Measurements from ENCODE around the gene PPM1D.
A peak's percentile ranks its signal among the peaks of the same experiment; 100 is the strongest.

Gene PPM1D

GRCh38 chr17:60678118-60678444 is 78.1 kb downstream of the PPM1D start:
- Histone ChIP-seq H3K9me3 (ENCODE audit: insufficient read depth, low read depth, low read length) (no peaks in the 10 kb centered on the region), H3K4me2 (ENCODE audit: low read depth, low read length, poor library complexity, severe bottlenecking) (peak overlapping the region; percentile 81)
- no peak for TF ChIP-seq CTCF (conservative IDR thresholded peaks at IDR 0.05; ENCODE audit: low read length)
- TF ChIP-seq EZH2phosphoT487 (IDR thresholded peaks at IDR 0.05; ENCODE audit: borderline replicate concordance): no peak

GRCh38 chr17:60679287-60679686 is 79.3 kb downstream of the PPM1D start:
- Histone ChIP-seq H4K20me1 (ENCODE audit: insufficient read depth, low read length, poor library complexity, severe bottlenecking) (no peaks in the 10 kb centered on the region), H3F3A (ENCODE audit: low read depth) (no peaks in the 10 kb centered on the region), H3K4me1 (ENCODE audit: insufficient read depth, low read length, poor library complexity, severe bottlenecking) (peaks cover 14% of the 10 kb centered on the region), H3K9ac (ENCODE audit: low read depth, low read length, poor library complexity, severe bottlenecking) (no peak overlapping the region), H2AFZ (ENCODE audit: low read length) (no peak overlapping the region), H3K4me3 (ENCODE audit: low read length, poor library complexity, severe bottlenecking) (no peak overlapping the region), H3K27me3 (ENCODE audit: insufficient read depth, low read length, poor library complexity, severe bottlenecking) (no peaks in the 10 kb centered on the region), H3K9me2 (replicated peaks; ENCODE audit: low read depth, low read length) (no peaks in the 10 kb centered on the region), H3K4me2 (ENCODE audit: low read depth, low read length, poor library complexity, severe bottlenecking) (no peak overlapping the region), H3K36me3 (ENCODE audit: insufficient read depth, low read length) (no peaks in the 10 kb centered on the region), H3K9me3 (ENCODE audit: insufficient read depth, low read depth, low read length) (no peaks in the 10 kb centered on the region), H3K79me2 (ENCODE audit: insufficient read depth, low read length) (no peaks in the 10 kb centered on the region)
- TF ChIP-seq CTCF (conservative IDR thresholded peaks at IDR 0.05; ENCODE audit: low read length) (no peak), EZH2phosphoT487 (IDR thresholded peaks at IDR 0.05; ENCODE audit: borderline replicate concordance) (no peak)

More at GRCh38 chr17:60678118-60678444, 78.1 kb downstream of the PPM1D start:
- Histone ChIP-seq H3K4me3 (ENCODE audit: low read length, poor library complexity, severe bottlenecking) (peak overlapping the region; percentile 87), H3F3A (ENCODE audit: low read depth) (no peaks in the 10 kb centered on the region), H2AFZ (ENCODE audit: low read length) (peak overlapping the region; percentile 96), H3K9me2 (replicated peaks; ENCODE audit: low read depth, low read length) (no peaks in the 10 kb centered on the region), H3K79me2 (ENCODE audit: insufficient read depth, low read length) (no peaks in the 10 kb centered on the region), H3K36me3 (ENCODE audit: insufficient read depth, low read length) (no peaks in the 10 kb centered on the region), H4K20me1 (ENCODE audit: insufficient read depth, low read length, poor library complexity, severe bottlenecking) (no peaks in the 10 kb centered on the region), H3K27me3 (ENCODE audit: insufficient read depth, low read length, poor library complexity, severe bottlenecking) (no peaks in the 10 kb centered on the region), H3K9ac (ENCODE audit: low read depth, low read length, poor library complexity, severe bottlenecking) (peak overlapping the region; percentile 77), H3K4me1 (ENCODE audit: insufficient read depth, low read length, poor library complexity, severe bottlenecking) (peaks cover 14% of the 10 kb centered on the region)

- Histone ChIP-seq H3K9me2 (replicated peaks; ENCODE audit: low read depth, low read length) (no peaks in the 10 kb centered on the region), H3K79me2 (ENCODE audit: insufficient read depth, low read length) (no peaks in the 10 kb centered on the region), H3K9me3 (ENCODE audit: insufficient read depth, low read depth, low read length) (no peaks in the 10 kb centered on the region), H3K4me2 (ENCODE audit: low read depth, low read length, poor library complexity, severe bottlenecking) (no peak overlapping the region), H2AFZ (ENCODE audit: low read length) (no peak overlapping the region), H4K20me1 (ENCODE audit: insufficient read depth, low read length, poor library complexity, severe bottlenecking) (no peaks in the 10 kb centered on the region), H3K4me1 (ENCODE audit: insufficient read depth, low read length, poor library complexity, severe bottlenecking) (peaks cover 14% of the 10 kb centered on the region), H3K9ac (ENCODE audit: low read depth, low read length, poor library complexity, severe bottlenecking) (no peak overlapping the region), H3K4me3 (ENCODE audit: low read length, poor library complexity, severe bottlenecking) (no peak overlapping the region), H3K36me3 (ENCODE audit: insufficient read depth, low read length) (no peaks in the 10 kb centered on the region), H3F3A (ENCODE audit: low read depth) (no peaks in the 10 kb centered on the region), H3K27me3 (ENCODE audit: insufficient read depth, low read length, poor library complexity, severe bottlenecking) (no peaks in the 10 kb centered on the region)
- TF ChIP-seq EZH2phosphoT487 (IDR thresholded peaks at IDR 0.05; ENCODE audit: borderline replicate concordance) (no peak), CTCF (conservative IDR thresholded peaks at IDR 0.05; ENCODE audit: low read length) (no peak)
Observed at GRCh38 chr17:60680754-60681153, 80.8 kb downstream of the PPM1D start.

Measured in Loucy (cell line).